Hematopoietic multipotent progenitor cell (in vitro differentiated cells): Measurements from ENCODE around the gene CDK8. TPM values are rescaled to one million over a fixed set of nuclear protein-coding genes. Genes with fewer than 3 reads are reported as not detected.

Experiments used
- DNase-seq, 3 donors: peaks; one replicate each; pipeline ENCODE4 v3.0.0-alpha.2; 2011 to 2015; ENCODE audit warnings: low read depth in 2 of 3, low spot score in 2 of 3
- total RNA-seq: library from RNA; depleted of rRNA; stranded (reverse); fragments of >200 nt; gene quantifications from one replicate; pipeline ENCODE4 v1.2.3, GENCODE V29; 2012

CDK8 gene
- total RNA-seq = 10.0 TPM

DNA sequence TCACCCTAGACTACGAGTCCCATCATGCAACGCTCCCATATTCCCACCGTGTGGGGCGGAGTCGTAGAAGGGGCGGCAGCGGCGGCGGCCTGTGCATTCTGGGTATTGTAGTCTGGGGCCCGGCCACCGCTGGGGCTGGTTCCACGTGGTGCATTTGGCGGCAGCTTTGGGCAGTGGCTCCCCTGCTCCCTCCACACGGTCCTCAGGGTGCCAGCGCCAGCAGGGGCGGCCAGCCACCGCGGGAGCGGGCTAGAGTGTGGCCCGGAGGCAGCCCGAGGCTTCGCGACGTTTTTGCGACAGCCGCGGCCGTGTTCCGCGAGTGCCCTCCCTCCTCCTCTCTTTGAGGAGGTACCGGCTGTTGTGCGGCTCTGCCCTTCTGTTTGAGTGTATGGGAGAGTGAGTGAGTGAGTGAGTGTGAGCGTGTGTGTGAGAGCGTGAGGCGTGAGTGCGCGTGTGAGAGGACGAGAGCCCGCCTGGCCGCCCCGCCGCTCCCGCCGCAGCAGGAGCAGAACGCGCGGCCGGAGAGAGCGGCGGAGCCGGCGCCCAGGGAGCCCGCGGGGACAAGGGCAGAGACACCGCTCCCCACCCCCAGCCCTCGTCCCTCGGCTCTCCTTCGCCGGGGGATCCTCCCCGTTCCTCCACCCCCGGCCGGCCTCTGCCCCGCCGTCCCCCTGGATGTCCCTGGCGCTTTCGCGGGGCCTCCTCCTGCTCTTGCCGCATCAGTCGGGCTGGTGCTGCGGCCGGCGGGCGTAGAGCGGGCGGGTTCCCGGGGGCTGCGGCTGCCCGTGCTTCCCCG is at the start of gene CDK8:
Gene CDK8, plus strand, starts transcription at position 343 of the 796 bp plus-strand sequence. CDS start 513 bp downstream, outside the sequence.
- DNase-seq = peak; percentile 77 to 92 (median 90)

DNA sequence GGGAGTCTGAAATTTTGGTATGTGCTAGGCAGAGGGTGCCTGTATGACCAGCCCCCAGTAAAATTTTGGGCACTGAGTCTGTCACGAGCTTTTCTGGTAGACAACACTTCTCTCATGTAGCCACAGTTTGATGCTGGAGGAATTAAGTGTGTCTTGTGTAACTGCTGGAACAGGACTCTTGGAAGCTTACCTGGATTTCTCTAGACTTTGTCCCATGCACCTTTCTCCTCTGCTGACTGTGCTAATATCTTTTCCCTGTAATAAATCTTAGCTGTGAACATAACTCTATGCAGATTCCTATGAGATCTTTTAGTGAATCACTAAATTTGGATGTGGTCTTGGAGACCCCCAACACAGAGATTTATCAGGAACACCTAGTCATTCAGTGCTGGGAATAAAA is 45.6 kb upstream of the CDK8 start:
- no peak for DNase-seq

DNA sequence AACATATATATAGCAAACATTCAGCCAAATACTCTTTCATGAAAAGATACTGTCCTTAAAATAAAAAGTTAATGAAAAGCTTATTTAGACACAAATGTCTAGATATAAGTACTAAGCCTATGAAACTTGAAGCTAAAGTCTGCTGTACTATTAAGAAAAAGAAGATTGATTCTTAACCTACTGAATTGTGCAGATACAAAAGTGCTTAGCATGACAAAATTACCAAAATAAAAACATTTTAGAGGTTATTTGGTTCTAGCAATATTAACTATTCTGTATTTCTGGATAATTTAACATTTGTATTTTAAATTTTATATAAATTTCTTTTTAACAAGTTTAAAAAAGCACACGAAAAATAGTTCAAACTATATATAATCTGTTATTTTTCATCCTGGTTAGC is 40.6 kb upstream of the CDK8 start:
- DNase-seq = no peak

DNA sequence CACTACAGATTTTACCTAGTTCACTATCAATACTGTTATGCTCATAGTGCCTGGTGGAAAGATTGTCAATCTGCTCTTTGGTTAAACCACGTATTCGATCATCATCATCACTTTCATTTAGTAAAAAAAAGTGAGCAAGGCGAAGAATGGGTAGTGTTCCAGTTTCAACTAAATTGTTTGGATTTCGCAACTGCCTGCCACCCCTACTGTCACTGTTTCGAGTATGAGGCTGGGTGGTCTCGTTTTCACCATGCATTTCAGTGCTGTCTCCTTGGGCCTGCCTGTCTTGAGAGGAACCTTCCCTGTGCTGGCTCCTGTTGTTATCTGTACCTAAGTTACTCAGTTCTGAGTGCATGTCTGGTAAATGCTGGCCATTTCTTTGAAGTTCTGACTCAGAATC is 39.9 kb upstream of the CDK8 start:
- DNase-seq = no peak

DNA sequence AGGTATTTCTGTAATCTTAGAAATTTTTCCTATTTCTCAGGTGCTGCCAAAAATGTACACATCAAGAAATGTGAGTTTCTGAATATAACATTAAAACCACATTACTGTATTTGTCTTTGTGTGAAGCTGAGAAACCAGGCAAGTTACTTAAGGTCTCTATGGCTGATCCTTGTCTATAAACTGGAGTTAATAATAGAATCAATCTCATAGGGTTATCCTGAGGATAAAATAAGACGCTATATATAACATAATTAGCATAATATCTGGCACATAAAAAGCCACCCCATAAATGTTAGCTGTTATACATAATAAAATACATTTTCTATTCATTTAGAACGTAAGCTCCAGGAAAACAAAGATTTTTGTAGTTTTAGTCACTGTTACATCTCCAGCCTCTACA is 37.9 kb upstream of the CDK8 start:
- DNase-seq = no peak

DNA sequence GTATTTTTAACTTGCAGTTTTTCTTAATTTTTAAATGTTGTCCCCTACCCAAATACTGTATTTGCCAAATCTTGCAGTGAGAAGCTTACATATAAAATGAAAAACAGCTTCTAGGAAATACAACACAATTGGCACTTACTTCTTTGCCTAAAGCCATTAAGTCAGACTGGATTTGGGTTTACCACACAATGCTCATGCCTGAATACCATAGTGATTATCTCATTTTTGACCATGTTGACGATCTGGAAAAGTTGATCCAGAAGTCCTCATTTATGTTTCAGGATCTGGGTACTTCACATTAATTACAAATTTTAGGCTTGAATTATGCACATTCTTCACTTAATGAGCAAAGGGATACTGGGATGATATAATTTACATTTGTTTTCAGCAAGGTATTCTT is 34.2 kb upstream of the CDK8 start:
- DNase-seq = no peak

DNA sequence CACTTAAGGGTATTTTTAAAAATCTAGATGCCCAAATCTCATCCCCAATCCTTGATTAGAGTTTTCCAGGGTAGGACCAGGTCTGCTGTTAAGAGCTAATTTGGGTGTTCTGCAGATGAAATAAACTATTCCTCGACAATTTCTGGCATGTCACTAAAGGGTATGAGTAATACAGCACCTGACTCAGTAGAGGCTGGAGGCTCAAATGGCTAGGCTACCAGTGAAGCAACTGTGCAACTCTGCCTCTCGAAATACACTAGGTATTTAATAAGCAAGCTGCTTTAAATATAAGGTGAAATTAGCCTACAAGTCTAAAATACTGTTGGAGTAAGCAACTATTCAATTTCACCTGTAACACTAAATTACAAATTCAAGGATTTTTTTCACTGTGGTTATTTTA is 33.4 kb upstream of the CDK8 start:
- DNase-seq = no peak

DNA sequence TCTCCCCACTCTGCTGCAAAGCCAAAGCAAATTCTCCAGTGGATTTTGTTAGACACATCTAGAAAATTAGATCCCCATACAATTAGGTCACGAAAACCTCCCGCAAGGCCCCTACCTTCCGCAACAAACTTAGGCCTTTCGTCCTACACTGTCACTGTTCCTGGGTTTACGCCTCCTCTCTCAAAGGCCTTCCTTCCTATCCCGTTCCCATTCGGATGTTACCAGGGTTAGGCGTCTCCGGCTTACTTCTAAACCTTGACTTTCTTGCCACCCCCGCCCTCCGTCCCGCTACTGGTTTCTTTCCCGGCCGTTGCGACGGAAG is 32.6 kb upstream of the CDK8 start:
- no peak for DNase-seq

DNA sequence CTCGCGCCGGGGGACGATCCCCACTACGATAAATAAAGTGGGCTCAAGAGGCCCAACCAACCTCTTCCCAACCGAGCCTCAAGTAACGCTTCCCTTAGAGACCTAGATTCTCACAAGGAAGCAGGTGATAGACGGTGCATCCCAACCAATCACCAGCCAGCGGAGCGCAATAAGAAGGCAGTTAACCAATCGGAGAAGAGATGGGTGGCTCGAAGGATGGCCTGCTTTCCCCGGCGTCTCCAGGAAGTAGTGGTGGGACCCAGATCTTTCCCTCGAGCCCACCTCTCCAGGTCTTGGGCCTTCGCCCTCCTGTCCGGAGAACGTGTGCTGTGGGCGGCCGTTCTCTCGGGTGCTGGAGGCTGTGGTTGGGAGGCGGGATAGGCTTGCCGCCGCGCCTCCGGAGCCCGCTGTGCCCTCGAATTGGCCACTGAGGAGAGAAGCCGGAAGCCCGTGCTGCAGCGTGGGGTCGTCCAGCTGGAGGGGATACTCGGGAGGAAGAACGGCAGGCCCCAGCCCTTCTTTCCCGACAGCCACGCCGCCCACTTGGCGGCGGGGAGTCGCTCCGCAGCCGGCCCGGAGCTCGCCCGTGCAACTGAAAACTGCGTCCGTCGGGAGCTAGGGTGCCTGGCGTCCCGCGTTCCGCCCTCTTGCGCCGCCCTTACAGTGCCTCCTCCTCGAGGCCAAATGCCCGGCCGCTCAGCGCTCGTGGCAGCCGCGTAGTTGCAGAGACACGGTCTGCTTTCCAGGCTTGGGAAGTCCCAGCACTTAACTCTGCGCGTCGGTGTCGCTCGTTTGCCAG is 32.0 kb upstream of the CDK8 start, which contains the start of gene RNF6:
Gene RNF6, minus strand, starts transcription at position 594 of the 799 bp plus-strand sequence. CDS start 2,665 bp downstream, outside the sequence.
- DNase-seq = peak; percentile 79 to 98 (median 96)

DNA sequence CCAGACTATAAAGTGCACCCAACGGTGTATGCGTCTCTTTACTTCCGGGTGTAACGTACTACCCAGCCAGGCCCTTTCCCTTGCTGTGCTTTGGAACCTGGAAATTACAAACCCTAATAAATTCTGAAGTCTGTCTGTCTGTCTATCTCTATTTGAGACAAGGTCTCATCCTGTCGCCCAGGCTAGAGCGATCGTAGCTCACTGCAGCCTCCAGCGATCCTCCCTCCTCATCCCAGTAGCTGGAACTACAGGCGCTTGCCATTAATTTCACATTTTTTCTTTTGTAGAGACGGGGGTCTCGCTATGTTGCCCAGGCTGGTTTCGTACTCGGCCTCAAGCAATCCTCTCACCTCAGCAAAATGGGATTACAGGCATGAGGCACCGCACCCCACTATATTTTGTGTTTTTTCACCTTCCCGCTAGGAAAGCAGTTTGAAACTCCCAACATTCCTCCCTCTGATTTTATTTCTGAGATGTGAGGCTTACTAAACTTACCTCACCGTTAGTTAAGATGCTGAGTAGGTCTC is 31.3 kb upstream of the CDK8 start:
- no peak for DNase-seq

DNA sequence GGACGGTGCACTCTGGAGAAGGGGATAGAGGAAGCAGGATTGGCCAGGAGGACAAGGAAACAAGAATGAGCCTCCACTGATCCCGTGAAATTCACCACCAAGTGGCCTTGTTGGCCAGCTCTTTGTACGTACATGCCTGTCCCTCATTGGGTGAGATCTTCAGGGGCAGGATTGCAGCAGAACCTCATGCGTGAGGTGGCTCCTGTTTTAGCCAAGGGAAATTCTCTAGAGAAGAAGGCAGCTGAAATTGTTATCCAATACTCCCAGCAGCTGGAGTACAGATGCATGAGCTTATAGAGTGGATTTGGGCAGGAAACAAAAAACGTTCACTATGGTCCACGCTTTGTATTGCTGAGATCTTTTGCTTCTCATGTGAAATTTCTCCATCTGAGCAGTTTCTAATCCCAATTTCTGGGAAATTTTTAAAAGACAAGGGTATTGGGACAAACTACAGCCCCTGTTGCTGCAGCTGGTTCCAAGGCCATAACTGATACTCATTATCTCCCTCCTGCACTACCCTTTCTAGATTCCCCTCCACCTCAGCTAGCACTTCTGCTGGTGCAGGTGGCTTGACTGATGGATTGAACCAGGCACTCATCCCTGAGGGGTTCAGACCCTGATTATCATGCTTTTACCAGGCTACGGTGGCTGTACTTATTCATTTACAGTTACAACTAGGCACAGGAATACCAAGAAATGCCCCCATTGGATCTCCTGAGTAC is 27.9 kb upstream of the CDK8 start:
- no peak for DNase-seq

DNA sequence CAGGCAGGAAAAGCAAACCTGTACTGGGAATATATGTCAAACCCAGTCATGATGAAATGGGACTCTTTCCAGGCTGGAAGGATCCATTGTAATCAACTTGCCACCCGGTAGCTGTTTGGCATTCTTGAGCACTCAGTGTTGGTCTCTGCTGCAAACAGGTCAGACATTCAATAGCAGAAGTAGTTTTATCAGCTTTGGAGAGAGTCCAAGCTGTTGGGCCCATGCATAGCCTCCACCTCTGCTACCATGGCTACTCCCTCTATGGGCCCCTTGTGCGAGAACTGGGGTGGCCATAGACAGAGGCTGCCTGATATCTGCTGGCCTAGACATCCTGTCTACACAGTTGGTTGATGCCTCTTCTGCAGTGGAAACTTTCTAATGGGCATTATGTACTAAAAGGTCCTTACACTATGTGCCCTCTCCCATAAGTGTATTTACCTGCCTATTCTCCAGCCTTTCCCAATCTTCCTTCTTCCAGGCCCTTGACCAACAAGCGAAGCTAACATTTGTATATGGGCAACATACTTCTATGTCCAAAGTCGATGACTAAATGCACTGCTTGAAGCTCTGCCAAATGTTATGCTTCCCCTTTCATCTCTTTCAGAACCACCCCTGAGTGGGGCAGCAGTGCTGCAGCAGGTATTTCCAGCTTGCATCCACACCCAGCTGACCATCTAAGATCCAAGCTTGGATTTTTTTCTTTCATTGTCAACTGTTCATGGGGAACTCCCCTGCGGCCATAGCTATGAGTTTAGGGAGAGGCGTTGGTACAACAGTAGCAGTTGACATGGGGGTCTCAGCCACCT is 26.6 kb upstream of the CDK8 start:
- peak in 1 of 3 donors; percentile 8 for DNase-seq

DNA sequence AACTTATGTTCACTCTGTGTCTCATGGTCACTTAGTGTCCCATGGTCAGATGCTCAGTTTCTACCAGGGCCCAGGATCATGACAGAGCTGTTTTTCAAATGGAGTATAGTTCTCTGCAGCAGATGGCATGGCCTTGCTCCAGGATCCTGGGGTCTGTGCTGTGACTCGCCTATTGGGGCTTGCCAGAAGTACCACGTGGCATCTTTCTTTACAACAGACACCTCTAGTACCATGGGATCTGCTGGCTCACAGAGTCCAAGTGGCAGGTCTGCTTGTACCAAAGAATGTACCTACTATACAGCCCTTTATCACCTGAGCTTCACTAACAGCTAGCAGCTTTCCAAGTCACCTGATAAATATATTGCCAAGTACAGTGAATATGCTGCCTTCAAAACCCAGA is 25.8 kb upstream of the CDK8 start:
- DNase-seq = no peak

DNA sequence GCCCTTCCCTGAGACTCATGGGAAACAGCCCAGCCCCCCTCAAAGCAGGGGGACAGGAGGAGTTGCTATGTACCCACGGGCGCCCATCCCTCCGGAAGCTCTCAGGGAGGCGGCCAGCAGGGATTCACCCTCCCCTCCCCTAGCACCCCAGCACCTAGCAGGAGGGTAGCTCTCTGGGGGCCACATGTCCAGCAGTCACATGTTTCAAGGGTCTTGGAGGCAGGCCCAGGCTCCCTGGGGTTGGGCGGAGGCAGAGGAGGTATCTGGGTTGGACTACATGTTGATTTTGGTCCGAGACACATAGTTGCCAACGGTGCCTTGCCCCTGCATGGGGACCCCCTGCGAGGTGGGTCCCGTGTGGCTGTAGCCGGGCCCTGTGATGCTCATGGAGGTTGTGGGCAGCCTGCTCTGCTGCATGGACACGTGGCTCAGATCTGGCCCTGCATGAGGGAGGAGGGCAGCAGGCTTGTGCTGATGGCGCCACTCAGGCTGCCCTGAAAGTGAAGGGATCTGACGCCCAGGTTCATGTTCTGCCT is 24.8 kb upstream of the CDK8 start:
- DNase-seq = no peak

DNA sequence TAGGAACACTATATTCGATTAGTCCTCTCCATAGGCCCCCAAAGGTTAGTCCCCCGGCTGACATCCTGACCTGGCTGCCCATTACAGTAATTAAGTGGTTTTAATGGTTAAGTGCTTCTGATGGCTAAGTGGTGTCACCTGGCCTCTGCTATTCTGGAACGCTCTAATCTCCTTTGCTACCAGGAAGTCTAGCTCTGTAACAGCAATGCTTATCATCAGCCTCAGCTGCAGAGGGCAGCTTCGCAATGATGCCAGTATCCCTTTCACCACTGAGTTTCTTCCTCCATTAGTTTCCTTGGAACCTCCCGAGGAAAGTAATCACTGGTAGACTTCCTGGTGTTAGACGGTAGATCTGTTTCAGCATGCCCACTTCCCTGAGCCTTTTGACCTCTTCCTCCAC is 23.2 kb upstream of the CDK8 start:
- DNase-seq = no peak

DNA sequence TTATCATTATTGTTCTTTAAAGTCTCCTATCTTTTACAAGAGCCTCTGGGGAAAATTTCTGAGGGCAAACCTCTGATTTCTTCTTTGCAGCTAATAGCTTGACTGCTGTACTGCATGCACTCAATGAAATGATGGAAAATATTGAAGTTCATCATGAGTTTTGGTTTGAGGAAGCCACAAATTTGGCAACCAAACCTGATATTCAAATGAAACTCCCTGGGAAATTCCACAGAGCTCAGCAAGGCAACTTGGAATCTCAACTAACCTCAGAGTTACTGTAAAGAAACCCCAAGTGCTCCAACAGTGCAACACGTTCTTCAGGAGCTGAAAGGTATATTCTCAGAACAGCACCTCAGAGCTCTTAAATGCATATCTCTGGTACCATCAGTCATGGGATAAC is 17.6 kb upstream of the CDK8 start:
- no peak for DNase-seq

DNA sequence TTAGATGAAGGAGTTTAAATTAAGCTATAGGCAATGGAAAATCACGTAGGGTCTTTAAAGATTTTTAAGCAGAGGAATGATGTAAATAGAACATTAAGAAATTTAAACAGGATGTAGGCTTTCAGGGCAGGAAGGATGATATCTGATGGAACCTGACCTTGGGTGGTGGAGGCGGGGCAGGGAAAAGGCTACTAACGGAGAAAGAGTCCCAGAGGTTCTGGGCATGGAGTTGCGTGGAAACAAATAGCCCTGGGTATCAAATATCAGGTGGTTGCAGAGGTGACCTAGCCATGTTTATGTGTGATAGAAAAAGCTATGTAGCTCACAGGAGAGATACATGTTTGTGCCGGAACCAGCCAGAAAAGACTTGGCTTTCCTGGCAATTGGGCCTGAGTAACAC is 7.8 kb upstream of the CDK8 start:
- DNase-seq = no peak

DNA sequence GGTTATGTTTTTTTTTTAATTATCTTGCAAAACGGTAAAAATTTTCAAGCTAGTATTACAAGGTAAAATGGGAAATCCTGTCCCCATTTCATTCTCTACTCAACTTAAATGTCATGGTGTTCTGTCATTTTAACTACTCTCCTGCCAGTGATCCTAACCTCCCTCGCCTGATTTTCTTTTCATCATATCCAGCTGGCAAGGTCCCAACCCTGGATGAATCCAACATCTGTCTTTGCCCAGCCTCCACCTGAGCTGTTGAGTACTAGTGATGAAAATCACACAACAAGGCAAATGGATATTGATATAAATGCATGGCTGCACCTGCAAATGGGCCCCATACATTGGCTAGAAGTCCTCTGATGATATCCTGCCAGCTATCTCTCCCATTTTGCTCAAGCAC is 6.9 kb upstream of the CDK8 start:
- no peak for DNase-seq

DNA sequence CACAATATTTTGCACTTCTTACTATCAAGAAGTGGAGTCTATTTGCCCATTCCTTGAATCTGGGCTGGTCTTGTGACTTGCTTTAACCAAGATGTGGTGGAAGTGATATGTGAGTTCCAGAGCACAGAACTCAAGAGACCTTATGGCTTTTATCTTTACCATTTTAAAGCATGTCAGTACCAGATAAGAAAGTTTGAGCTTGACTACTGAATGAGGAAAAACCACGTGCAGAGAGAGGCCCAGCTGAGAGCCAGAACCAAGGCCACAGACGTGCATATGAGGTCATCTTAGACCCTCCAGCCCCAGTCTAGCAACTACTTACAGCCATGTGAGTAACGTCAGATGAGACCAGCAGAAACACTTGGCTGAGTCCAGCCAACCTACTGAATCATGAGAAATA is 6.3 kb upstream of the CDK8 start:
- DNase-seq = peak in 2 of 3 donors; percentile 17 to 33

DNA sequence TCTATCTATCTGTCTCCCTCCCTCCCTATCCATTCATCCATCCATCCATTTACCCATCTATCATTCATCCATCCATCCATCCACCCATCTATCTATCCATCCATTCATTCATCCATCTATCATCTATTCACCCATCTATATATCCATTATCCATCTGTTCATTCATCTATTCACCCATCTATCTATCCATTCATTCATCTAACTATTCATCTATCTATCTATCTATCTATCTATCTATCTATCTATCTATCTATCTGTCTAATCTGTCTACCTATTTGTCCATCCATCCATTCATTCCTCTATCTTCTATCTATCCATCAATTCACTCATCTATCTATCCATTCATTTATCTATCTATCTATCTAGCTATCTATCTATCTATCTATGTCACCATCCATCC is 4.4 kb upstream of the CDK8 start:
- DNase-seq = no peak
